Measurements from ENCODE around the gene ACSL6.
A peak's percentile ranks its signal among the peaks of the same experiment; 100 is the strongest.

ACSL6 gene

GRCh38 chr5:131968396-131968954 is 43.0 kb downstream of the ACSL6 start:
- no peak for TF ChIP-seq CTCF (IDR thresholded peaks at IDR 0.05; ENCODE audit: insufficient read depth, low read depth, low read length, missing control alignments)
- DNase-seq (ENCODE audit: low read depth) = no peak
- H3K4me3 ChIP-seq (ENCODE audit: low read length) = no peak overlapping the region

GRCh38 chr5:131966551-131966950 is 44.9 kb downstream of the ACSL6 start:
- no peak for DNase-seq (ENCODE audit: low read depth)
- H3K4me3 ChIP-seq (ENCODE audit: low read length) = no peak overlapping the region

DNA sequence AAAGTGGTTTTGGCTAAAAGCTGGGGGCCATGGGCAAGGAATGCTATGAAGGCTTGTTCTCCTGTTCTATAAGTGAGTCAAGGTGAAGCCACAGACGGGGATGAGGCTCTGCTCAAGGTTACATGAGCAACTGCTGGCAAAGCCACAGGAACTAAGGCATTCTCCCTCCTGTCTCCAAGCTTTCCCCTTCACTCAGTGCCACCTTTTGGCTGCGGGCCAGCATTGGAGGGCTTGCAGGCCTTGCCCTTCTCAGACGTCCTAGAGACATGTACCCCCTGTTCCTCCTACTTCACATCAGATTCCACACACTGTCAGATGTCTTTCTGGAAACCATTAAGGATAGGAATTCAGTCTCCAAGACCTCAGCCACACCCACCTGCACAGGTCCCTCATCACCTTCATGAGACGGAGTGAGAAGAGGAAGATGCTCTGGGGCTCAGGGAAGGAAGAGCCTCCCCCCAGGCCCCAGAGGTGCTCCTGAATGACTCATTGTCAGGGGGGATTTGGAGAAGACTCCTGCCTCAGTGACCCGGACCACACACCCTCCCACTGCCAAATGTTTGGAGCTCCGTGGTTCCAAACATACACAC is 45.5 kb downstream of the ACSL6 start:
- no peak for DNase-seq (ENCODE audit: low read depth)
- no peak overlapping the region for H3K4me3 ChIP-seq (ENCODE audit: low read length)

More at GRCh38 chr5:131966551-131966950, 44.9 kb downstream of the ACSL6 start:
- no peak for TF ChIP-seq CTCF (IDR thresholded peaks at IDR 0.05; ENCODE audit: insufficient read depth, low read depth, low read length, missing control alignments)

DNA sequence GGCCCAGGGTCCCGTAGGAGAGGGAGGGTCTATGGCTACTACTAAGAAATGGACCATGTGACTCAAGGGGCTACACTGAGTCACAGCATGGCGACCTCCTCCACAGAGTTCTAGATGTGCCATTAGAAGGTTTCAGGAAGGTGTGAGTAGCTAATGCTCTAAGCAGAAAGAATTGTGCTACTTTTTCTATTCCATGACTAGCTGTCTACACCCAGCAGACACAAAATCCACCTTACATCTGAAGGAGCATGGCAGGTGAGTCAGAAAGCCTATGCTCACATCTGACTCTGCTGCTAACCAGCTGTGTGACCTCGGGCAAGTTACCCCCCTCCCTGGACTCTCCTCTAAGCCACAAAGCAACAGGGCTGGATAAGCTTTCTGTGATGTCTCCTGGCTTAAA is 51.6 kb downstream of the ACSL6 start:
- TF ChIP-seq CTCF (IDR thresholded peaks at IDR 0.05; ENCODE audit: insufficient read depth, low read depth, low read length, missing control alignments) = no peak
- peak; percentile 4 for DNase-seq (ENCODE audit: low read depth)
- H3K4me3 ChIP-seq (ENCODE audit: low read length) = no peak overlapping the region

More for the DNA sequence above, 45.5 kb downstream of the ACSL6 start:
- TF ChIP-seq CTCF (IDR thresholded peaks at IDR 0.05; ENCODE audit: insufficient read depth, low read depth, low read length, missing control alignments) = no peak

GRCh38 chr5:131959136-131959535 is 52.3 kb downstream of the ACSL6 start:
- no peak for DNase-seq (ENCODE audit: low read depth)
- H3K4me3 ChIP-seq (ENCODE audit: low read length) = no peak overlapping the region
- no peak for TF ChIP-seq CTCF (IDR thresholded peaks at IDR 0.05; ENCODE audit: insufficient read depth, low read depth, low read length, missing control alignments)

DNA sequence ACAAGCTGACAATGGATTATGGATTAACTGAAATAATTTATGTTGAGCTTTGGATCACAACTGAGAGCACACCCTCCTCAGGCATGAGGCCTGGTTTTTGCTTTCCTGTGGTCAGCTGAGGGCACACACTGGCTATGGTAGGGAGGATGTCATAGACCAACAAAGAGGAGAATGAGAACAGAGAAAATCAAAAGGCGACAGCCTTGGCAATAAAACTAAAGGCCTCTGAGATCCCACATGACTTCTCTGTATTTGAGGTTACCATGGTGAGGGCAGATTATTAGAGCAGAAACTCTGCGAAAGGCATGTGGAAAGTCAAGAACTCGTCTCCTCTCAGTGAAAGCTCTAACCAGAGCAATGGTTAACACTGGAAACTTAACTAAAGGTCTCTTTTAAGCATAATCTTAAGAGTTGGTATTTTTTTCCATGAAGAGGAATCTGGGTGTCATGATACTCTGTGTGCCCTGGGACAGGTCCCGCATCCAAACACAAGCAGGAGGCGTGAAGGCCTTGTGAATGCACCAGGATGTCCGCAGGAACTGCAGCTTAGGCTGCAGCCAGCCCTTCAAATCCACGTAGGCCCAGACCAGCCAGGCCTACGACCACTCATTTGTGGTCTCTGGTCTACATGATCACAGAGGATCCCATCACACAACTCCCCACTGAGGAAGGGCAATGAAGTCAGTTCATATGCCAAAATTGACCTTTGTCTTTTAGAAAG is 53.6 kb downstream of the ACSL6 start:
- H3K4me3 ChIP-seq (ENCODE audit: low read length) = no peak overlapping the region
- DNase-seq (ENCODE audit: low read depth) = no peak
- TF ChIP-seq CTCF (IDR thresholded peaks at IDR 0.05; ENCODE audit: insufficient read depth, low read depth, low read length, missing control alignments) = no peak
